Loucy (cell line): Measurements from ENCODE around the gene IRAK1.

ENCODE experiments used
- EZH2phosphoT487 ChIP-seq: fragments of 200-600 bp; IDR thresholded peaks from 2 replicates; pipeline ENCODE4 v1.6.1; 2018; ENCODE audit warnings: antibody characterized with exemption, mild to moderate bottlenecking, moderate library complexity, borderline replicate concordance
- TF ChIP-seq, protein P1 (sequence below): fragments of 200-600 bp; sonication (generic); conservative IDR thresholded peaks from 2 replicates; pipeline ENCODE4 v1.5.1; 2014; ENCODE audit warnings: mild to moderate bottlenecking, antibody characterized with exemption, low read length

DNA sequence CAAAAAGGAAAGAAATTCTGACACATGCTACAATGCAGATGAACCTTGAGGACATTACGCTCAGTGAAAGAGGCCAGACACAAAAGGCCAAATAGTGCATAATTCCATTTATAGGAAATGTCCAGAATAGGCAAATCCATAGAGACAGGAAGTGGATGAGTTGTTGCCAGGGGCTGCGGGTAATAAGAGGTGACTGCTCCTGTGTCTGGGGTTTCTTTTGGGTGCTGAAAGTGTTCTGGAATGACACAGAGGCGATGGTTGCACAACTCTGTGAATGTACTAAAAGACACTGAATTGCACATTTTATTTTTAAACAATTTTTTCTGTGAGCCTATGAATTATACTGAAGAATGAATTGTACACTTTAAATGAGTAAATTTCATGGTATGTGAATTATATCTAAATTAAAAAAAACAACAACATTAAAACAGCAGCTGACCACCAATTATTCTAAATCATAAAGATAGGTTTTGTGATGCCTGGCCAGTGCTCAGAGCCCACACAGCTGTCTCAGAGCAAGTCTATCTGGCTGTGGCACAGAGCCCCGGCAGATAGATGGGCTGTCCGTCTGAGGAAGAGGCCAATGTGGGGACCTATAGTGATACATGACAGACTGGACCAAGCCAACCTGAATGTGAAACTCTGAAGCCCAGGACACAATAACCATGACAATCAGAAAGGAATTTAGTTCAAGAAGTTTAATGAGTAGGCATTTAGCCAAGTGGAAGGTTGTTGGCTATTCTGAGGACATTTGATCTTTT is 23.5 kb upstream of the IRAK1 start:
- TF ChIP-seq, protein P1, sequence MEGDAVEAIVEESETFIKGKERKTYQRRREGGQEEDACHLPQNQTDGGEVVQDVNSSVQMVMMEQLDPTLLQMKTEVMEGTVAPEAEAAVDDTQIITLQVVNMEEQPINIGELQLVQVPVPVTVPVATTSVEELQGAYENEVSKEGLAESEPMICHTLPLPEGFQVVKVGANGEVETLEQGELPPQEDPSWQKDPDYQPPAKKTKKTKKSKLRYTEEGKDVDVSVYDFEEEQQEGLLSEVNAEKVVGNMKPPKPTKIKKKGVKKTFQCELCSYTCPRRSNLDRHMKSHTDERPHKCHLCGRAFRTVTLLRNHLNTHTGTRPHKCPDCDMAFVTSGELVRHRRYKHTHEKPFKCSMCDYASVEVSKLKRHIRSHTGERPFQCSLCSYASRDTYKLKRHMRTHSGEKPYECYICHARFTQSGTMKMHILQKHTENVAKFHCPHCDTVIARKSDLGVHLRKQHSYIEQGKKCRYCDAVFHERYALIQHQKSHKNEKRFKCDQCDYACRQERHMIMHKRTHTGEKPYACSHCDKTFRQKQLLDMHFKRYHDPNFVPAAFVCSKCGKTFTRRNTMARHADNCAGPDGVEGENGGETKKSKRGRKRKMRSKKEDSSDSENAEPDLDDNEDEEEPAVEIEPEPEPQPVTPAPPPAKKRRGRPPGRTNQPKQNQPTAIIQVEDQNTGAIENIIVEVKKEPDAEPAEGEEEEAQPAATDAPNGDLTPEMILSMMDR = no peak
- TF ChIP-seq EZH2phosphoT487 = no peak
